ENCODE data around the gene TPSB2.

DNA sequence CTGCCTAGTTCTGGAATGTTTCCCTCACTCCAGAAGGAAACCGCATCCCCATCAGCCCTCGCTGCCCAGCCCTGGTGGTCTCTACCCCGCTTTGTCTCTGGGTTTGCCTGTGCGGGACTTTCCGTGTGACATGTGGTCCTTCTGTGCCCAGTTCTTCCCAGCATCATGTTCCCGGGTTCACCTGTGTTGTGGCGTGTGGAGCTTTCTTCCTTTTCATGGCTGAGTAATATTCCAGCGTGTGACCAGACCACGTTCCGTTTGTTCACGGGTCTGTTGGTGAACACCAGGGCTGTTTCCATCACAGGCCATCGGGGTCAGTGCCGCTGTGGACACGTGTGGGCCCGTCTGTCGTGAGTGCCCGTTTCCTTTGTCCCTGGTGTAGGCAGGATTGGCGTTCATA is 45.0 kb downstream of the TPSB2 start:
- TF ChIP-seq, protein P1, sequence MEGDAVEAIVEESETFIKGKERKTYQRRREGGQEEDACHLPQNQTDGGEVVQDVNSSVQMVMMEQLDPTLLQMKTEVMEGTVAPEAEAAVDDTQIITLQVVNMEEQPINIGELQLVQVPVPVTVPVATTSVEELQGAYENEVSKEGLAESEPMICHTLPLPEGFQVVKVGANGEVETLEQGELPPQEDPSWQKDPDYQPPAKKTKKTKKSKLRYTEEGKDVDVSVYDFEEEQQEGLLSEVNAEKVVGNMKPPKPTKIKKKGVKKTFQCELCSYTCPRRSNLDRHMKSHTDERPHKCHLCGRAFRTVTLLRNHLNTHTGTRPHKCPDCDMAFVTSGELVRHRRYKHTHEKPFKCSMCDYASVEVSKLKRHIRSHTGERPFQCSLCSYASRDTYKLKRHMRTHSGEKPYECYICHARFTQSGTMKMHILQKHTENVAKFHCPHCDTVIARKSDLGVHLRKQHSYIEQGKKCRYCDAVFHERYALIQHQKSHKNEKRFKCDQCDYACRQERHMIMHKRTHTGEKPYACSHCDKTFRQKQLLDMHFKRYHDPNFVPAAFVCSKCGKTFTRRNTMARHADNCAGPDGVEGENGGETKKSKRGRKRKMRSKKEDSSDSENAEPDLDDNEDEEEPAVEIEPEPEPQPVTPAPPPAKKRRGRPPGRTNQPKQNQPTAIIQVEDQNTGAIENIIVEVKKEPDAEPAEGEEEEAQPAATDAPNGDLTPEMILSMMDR (IDR thresholded peaks at IDR 0.05): no peak
- no peak for TF ChIP-seq POLR2A (IDR thresholded peaks at IDR 0.05)

All from right lobe of liver (tissue), 4 donors.